ENCODE measurements around the gene LRRC1.

GRCh38 chr6:53752856-53753255 lies 41.9 kb upstream of the LRRC1 start:
- TF ChIP-seq POLR2A (IDR thresholded peaks at IDR 0.05; ENCODE audit: low read depth, low read length) (no peak), CTCF (IDR thresholded peaks at IDR 0.05; ENCODE audit: extremely low read depth in 1 of 2, insufficient read depth in 1 of 2, low read depth in 1 of 2, low read length in 2 of 2) (no peak), POLR2AphosphoS5 (IDR thresholded peaks at IDR 0.05; ENCODE audit: insufficient read depth, low read depth, low read length) (no peak), MAX (IDR thresholded peaks at IDR 0.05; ENCODE audit: insufficient read depth, insufficient read length) (no peak), FOS (IDR thresholded peaks at IDR 0.05; ENCODE audit: borderline replicate concordance, insufficient read depth, low read length) (peak; percentile 53), EZH2 (IDR thresholded peaks at IDR 0.05; ENCODE audit: borderline replicate concordance, low read depth, low read length, severe bottlenecking) (no peak), MYC (IDR thresholded peaks at IDR 0.05; ENCODE audit: low read depth, low read length) (no peak), JUN (IDR thresholded peaks at IDR 0.05; ENCODE audit: borderline replicate concordance, insufficient read depth, insufficient read length, low read depth) (peak; percentile 34)
